IMR-90 (cell line): ENCODE measurements around the gene AKAP7. TPM values are rescaled to one million over a fixed set of nuclear protein-coding genes. Genes with fewer than 3 reads are reported as not detected.

Experiments used
- ATAC-seq: fragments of 200-7000 bp; cut with Tn5 transposase; 2 replicates; pipeline ENCODE4 v1.9.1; 2020; ENCODE audit warnings: low read depth, mild to moderate bottlenecking, moderate library complexity
- BruUV-seq: library from RNA; stranded (reverse); fragments of 400-500 nt; replicated peaks from 2 replicates; lab custom pipeline; 2021; lab: Mats Ljungman, UMichigan
- CTCF ChIA-PET: fragments of 300-600 bp; formaldehyde crosslinking; extraction: SDS; loops from one replicate; lab custom pipeline; 2021; ENCODE audit warnings: antibody characterized with exemption; lab: Yijun Ruan, JAX
- POLR2A ChIA-PET: fragments of 300-600 bp; sonication (Branson Sonifier 250); formaldehyde crosslinking; loops from one replicate; lab custom pipeline; 2022; ENCODE audit warnings: antibody characterized with exemption; ENCODE audit not compliant: unreplicated experiment; lab: Charles Lee
- DNase-seq: peaks from one replicate; pipeline ENCODE4 v3.0.0; 2013
- H2AFZ ChIP-seq: replicated peaks from 2 replicates; pipeline ENCODE3; 2013; ENCODE audit warnings: low read length, mild to moderate bottlenecking; ENCODE audit not compliant: poor library complexity
- H2AK5ac ChIP-seq: 2 replicates; pipeline ENCODE4 v1.6.1; 2013; ENCODE audit warnings: low read depth, low read length, inconsistent platforms
- H2AK9ac ChIP-seq: replicated peaks from 2 replicates; pipeline ENCODE3; 2013; ENCODE audit warnings: mild to moderate bottlenecking, low read depth, low read length, moderate library complexity; ENCODE audit not compliant: poor library complexity
- H2BK120ac ChIP-seq: 2 replicates; pipeline ENCODE4 v1.6.1; 2013; ENCODE audit warnings: low read depth, low read length, inconsistent platforms
- H2BK15ac ChIP-seq: 3 replicates; pipeline ENCODE4 v1.6.1; 2013; ENCODE audit warnings: low read depth, low read length, inconsistent platforms
- H2BK20ac ChIP-seq: 2 replicates; pipeline ENCODE4 v1.6.1; 2013; ENCODE audit warnings: low read depth, mild to moderate bottlenecking, inconsistent platforms, low read length, moderate library complexity
- H2BK5ac ChIP-seq: 2 replicates; pipeline ENCODE4 v1.6.1; 2013; ENCODE audit warnings: mild to moderate bottlenecking, low read depth, low read length, inconsistent platforms; ENCODE audit not compliant: poor library complexity, severe bottlenecking
- H3K14ac ChIP-seq: replicated peaks from 2 replicates; pipeline ENCODE4 v1.6.1; 2013; ENCODE audit warnings: low read depth, low read length, inconsistent platforms
- H3K18ac ChIP-seq: 2 replicates; pipeline ENCODE4 v1.6.1; 2013; ENCODE audit warnings: low read depth, low read length, control low read depth
- H3K23ac ChIP-seq: 2 replicates; pipeline ENCODE4 v1.6.1; 2013; ENCODE audit warnings: low read depth, low read length, inconsistent platforms
- H3K27ac ChIP-seq: 2 replicates; pipeline ENCODE4 v1.5.1; 2013; ENCODE audit warnings: mild to moderate bottlenecking, control low read depth, low read length; ENCODE audit not compliant: insufficient read depth
- H3K27me3 ChIP-seq: 2 replicates; pipeline ENCODE4 v1.6.1; 2013; ENCODE audit warnings: low read length; ENCODE audit not compliant: control insufficient read depth, insufficient read depth
- H3K36me3 ChIP-seq: 2 replicates; pipeline ENCODE4 v1.6.1; 2013; ENCODE audit warnings: low read length, mixed read lengths; ENCODE audit not compliant: control insufficient read depth, insufficient read depth
- H3K4ac ChIP-seq: 2 replicates; pipeline ENCODE4 v1.6.1; 2013; ENCODE audit warnings: low read depth, low read length, inconsistent platforms
- H3K4me1 ChIP-seq: 2 replicates; pipeline ENCODE4 v1.6.1; 2013; ENCODE audit warnings: low read length, mixed read lengths; ENCODE audit not compliant: control insufficient read depth, insufficient read depth
- H3K4me2 ChIP-seq: 2 replicates; pipeline ENCODE4 v1.6.1; 2013; ENCODE audit warnings: low read depth, mild to moderate bottlenecking, control low read depth, low read length, moderate library complexity
- H3K4me3 ChIP-seq: 2 replicates; pipeline ENCODE4 v1.5.1; 2013; ENCODE audit warnings: low read depth, mild to moderate bottlenecking, control low read depth, low read length, moderate library complexity; ENCODE audit not compliant: insufficient read depth
- H3K56ac ChIP-seq: 2 replicates; pipeline ENCODE4 v1.6.1; 2013; ENCODE audit warnings: low read length, inconsistent platforms; ENCODE audit not compliant: insufficient read depth; ENCODE audit errors: extremely low read depth
- H3K79me1 ChIP-seq, 2 experiments: 2 replicates each; pipeline ENCODE4 v1.6.1; 2013; ENCODE audit warnings: low read length in 2 of 2, inconsistent platforms in 1 of 2, low read depth in 1 of 2
- H3K9ac ChIP-seq: 2 replicates; pipeline ENCODE4 v1.6.1; 2013; ENCODE audit warnings: low read depth, low read length, control low read depth
- H3K9me1 ChIP-seq: 2 replicates; pipeline ENCODE4 v1.6.1; 2013; ENCODE audit warnings: low read length, inconsistent platforms; ENCODE audit not compliant: insufficient read depth
- H3K9me3 ChIP-seq: 2 replicates; pipeline ENCODE4 v1.6.1; 2013; ENCODE audit warnings: low read length; ENCODE audit not compliant: control insufficient read depth, insufficient read depth
- H4K20me1 ChIP-seq: 2 replicates; pipeline ENCODE4 v1.6.1; 2013; ENCODE audit warnings: low read length, inconsistent platforms; ENCODE audit not compliant: insufficient read depth
- H4K5ac ChIP-seq: 2 replicates; pipeline ENCODE4 v1.6.1; 2013; ENCODE audit warnings: mild to moderate bottlenecking, low read depth, low read length, control low read depth
- H4K8ac ChIP-seq, 2 experiments: 2 replicates each; pipeline ENCODE4 v1.6.1; 2013; ENCODE audit warnings: low read depth in 2 of 2, low read length in 2 of 2, control low read depth in 1 of 2, inconsistent platforms in 1 of 2
- H4K91ac ChIP-seq: 2 replicates; pipeline ENCODE4 v1.6.1; 2013; ENCODE audit warnings: low read depth, low read length, inconsistent platforms; ENCODE audit not compliant: insufficient read depth
- BHLHE40 ChIP-seq: fragments of 150-350 bp; IDR thresholded peaks from 2 replicates; pipeline ENCODE4 v1.6.1; 2016; ENCODE audit warnings: mild to moderate bottlenecking, low read depth, low read length
- CEBPB ChIP-seq: IDR thresholded peaks from 2 replicates; pipeline ENCODE4 v1.6.1; 2012; ENCODE audit warnings: low read depth, low read length, improper control_type of control experiment
- CHD1 ChIP-seq: IDR thresholded peaks from 2 replicates; pipeline ENCODE4 v1.6.1; 2012; ENCODE audit warnings: low read depth, low read length, improper control_type of control experiment
- CTCF ChIP-seq: conservative IDR thresholded peaks from 2 replicates; pipeline ENCODE4 v1.5.1; 2012; ENCODE audit warnings: mild to moderate bottlenecking, low read depth, low read length, improper control_type of control experiment
- ELK1 ChIP-seq: fragments of 150-350 bp; IDR thresholded peaks from 2 replicates; pipeline ENCODE4 v1.6.1; 2016; ENCODE audit warnings: low read depth, mild to moderate bottlenecking, low read length, moderate library complexity, borderline replicate concordance
- FOS ChIP-seq: fragments of 150-350 bp; IDR thresholded peaks from 2 replicates; pipeline ENCODE4 v1.6.1; 2016; ENCODE audit warnings: low read depth, low read length
- MAFK ChIP-seq: IDR thresholded peaks from 2 replicates; pipeline ENCODE4 v1.6.1; 2012; ENCODE audit warnings: low read depth, low read length, improper control_type of control experiment
- MAZ ChIP-seq: IDR thresholded peaks from 2 replicates; pipeline ENCODE4 v1.6.1; 2012; ENCODE audit warnings: low read depth, mild to moderate bottlenecking, low read length, improper control_type of control experiment, moderate library complexity, borderline replicate concordance
- MXI1 ChIP-seq: IDR thresholded peaks from 2 replicates; pipeline ENCODE4 v1.6.1; 2012; ENCODE audit warnings: low read depth, mild to moderate bottlenecking, low read length, moderate library complexity, borderline replicate concordance
- NFE2L2 ChIP-seq: fragments of 150-350 bp; IDR thresholded peaks from 2 replicates; pipeline ENCODE4 v1.6.1; 2016; ENCODE audit warnings: low read depth, mild to moderate bottlenecking, low read length
- POLR2A ChIP-seq: IDR thresholded peaks from 2 replicates; pipeline ENCODE4 v1.6.1; 2012; ENCODE audit warnings: mild to moderate bottlenecking, low read depth, low read length
- RAD21 ChIP-seq: IDR thresholded peaks from 2 replicates; pipeline ENCODE4 v1.6.1; 2012; ENCODE audit warnings: low read length, improper control_type of control experiment
- RCOR1 ChIP-seq: IDR thresholded peaks from 2 replicates; pipeline ENCODE4 v1.6.1; 2012; ENCODE audit warnings: mild to moderate bottlenecking, low read length, improper control_type of control experiment; ENCODE audit not compliant: insufficient replicate concordance
- RFX5 ChIP-seq: IDR thresholded peaks from 2 replicates; pipeline ENCODE4 v1.8.0; 2012; ENCODE audit warnings: low read depth, mild to moderate bottlenecking, low read length, moderate library complexity
- SMC3 ChIP-seq: fragments of 150-350 bp; IDR thresholded peaks from 2 replicates; pipeline ENCODE4 v1.6.1; 2016; ENCODE audit warnings: low read depth, mild to moderate bottlenecking, antibody characterized with exemption, low read length, moderate library complexity
- USF2 ChIP-seq: fragments of 150-350 bp; IDR thresholded peaks from 2 replicates; pipeline ENCODE4 v1.6.1; 2017; ENCODE audit warnings: mild to moderate bottlenecking, antibody characterized with exemption, low read length, low read depth
- WGBS, 2 experiments: methylation state at CpG; one replicate each; pipeline versions ENCODE4 v1.1.5 to v1.1.7; 2013; ENCODE audit warnings: missing lambda C conversion rate in 2 of 2; ENCODE audit not compliant: insufficient read length in 1 of 2; ENCODE audit errors: extremely low coverage in 2 of 2; 5-methylcytosine and 5-hydroxymethylcytosine counted together
- dilution Hi-C: fragments of 300-500 bp; cut with HindIII; formaldehyde crosslinking; loops from one replicate; pipeline ENCODE4 v1.14.3; 2018; ENCODE audit warnings: low sequenced_read_pairs; ENCODE audit not compliant: unreplicated experiment
- in situ Hi-C: fragments of 300-500 bp; cut with MboI; formaldehyde crosslinking; loops from 3 replicates; pipeline ENCODE4 v1.14.3; 2019; ENCODE audit warnings: low sequenced_read_pairs, inconsistent platforms, mixed read lengths
- intact Hi-C: fragments of 100-400 bp; cut with micrococcal nuclease; formaldehyde crosslinking; loops from 2 replicates; pipeline ENCODE4 v1.10.0; 2022
- polyA plus RNA-seq, 3 experiments: library from polyadenylated mRNA; depleted of rRNA; stranded (reverse); fragments of >200 nt; gene quantifications; 2 replicates each; pipeline ENCODE4 v1.2.3, GENCODE V29; 2012; ENCODE audit warnings: low replicate concordance in 1 of 3
- total RNA-seq: library from RNA; depleted of rRNA; stranded (reverse); fragments of >200 nt; gene quantifications from 2 replicates; pipeline ENCODE4 v1.2.3, GENCODE V29; 2012

AKAP7 gene
- total and polyA plus RNA-seq, 2 of the 4 experiments (the other 2 are of a cell fraction), result 0.54 to 1.1 TPM

GRCh38 chr6:131292145-131292938 lies 157.1 kb downstream of the AKAP7 start:
- no peak overlapping the region for H2AK9ac ChIP-seq
- no peak overlapping the region for H2BK20ac ChIP-seq
- H2BK120ac ChIP-seq, result no peak overlapping the region
- H3K9me3 ChIP-seq, result no peaks in the 10 kb centered on the region
- H3K4me2 ChIP-seq, result no peak overlapping the region
- no peak for ATAC-seq
- no peaks in the 10 kb centered on the region for H3K9me1 ChIP-seq
- H4K8ac ChIP-seq, result no peak overlapping the region
- H3K9ac ChIP-seq, result no peak overlapping the region
- no peak overlapping the region for H2BK15ac ChIP-seq
- H3K56ac ChIP-seq, result no peak overlapping the region
- no peak overlapping the region for H3K4me3 ChIP-seq
- ChIA-PET CTCF (no interaction called here), POLR2A (no interaction called here)
- no peak overlapping the region for H4K5ac ChIP-seq
- no peak overlapping the region for H3K23ac ChIP-seq
- no peak for TF ChIP-seq BHLHE40
- TF ChIP-seq CTCF, result no peak
- no peak for TF ChIP-seq RFX5
- no peak for TF ChIP-seq POLR2A
- no peak for TF ChIP-seq NFE2L2
- TF ChIP-seq FOS, result no peak
- no peak for TF ChIP-seq ELK1
- TF ChIP-seq MAFK, result no peak
- no peak for TF ChIP-seq USF2
- no peak for TF ChIP-seq SMC3
- no peak for TF ChIP-seq MXI1
- no peak for TF ChIP-seq CHD1
- no peak for TF ChIP-seq MAZ
- no peak for TF ChIP-seq RAD21
- TF ChIP-seq CEBPB, result no peak
- no peak for TF ChIP-seq RCOR1
- WGBS, 2 experiments, result no CpG with 5 or more reads among the region's 2 CpGs
- H4K91ac ChIP-seq, result no peak overlapping the region
- H2BK5ac ChIP-seq, result no peak overlapping the region
- no peaks in the 10 kb centered on the region for H3K36me3 ChIP-seq
- BruUV-seq, result no TSS peak
- no peak overlapping the region for H2AFZ ChIP-seq
- no peak overlapping the region for H2AK5ac ChIP-seq
- no peak for DNase-seq
- no peaks in the 10 kb centered on the region for H3K27me3 ChIP-seq
- no peak overlapping the region for H3K4ac ChIP-seq
- H4K20me1 ChIP-seq, result no peaks in the 10 kb centered on the region
- intact Hi-C loops, result no loop called here
- no peak overlapping the region for H3K18ac ChIP-seq
- dilution Hi-C loops, result no loop called here
- H3K27ac ChIP-seq, result no peak overlapping the region
- no peak overlapping the region for H3K14ac ChIP-seq
- in situ Hi-C loops, result no loop called here
- H3K79me1 ChIP-seq, result no peaks in the 10 kb centered on the region
- no peaks in the 10 kb centered on the region for H3K4me1 ChIP-seq
